Hippocampal formation (tissue), 2 donors: Measurements from ENCODE around the gene SLC39A13.
A peak's percentile ranks its signal among the peaks of the same experiment; 100 is the strongest.

Experiments used
- DNase-seq, 2 donors: peaks; one replicate each; lab custom pipeline; 2025; lab: John Stamatoyannopoulos, UW

SLC39A13 gene

DNA sequence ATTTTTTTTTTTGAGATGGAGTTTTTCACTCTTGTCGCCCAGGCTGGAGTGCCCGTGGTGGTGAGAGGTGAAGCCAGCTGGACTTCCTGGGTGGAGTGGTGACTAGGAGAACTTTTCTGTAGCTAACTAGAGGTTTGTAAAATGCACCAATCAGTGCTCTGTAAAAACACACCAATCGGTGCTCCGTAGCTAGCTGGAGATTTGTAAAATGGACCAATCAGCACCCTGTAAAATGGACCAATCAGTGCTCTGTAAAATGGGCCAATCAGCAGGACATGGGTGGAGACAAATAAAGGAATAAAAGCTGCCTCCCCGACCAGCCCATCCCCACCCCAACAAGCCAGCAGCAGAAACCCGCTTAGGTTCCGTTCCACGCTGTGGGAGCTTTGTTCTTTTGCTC is 45.0 kb downstream of the SLC39A13 start:
- no peak for DNase-seq

DNA sequence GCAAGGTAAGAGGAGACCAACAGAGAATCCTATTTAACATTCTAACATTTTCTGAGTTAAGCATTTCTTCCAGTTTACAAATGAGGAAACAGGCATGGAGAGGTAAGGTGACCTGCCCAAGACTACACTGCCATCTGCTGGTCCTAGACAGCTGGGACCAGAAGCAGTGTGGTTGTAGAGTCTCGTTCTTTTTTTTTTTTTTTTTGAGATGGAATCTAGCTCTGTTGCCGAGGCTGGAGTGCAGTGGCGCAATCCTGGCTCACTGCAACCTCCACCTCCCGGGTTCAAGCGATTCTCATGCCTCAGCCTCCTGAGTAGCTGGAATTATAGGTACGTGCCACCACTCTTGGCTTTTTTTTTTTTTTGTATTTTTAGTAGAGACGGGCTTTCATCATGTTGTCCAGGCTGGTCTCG is 45.9 kb downstream of the SLC39A13 start:
- peak; percentile 52 to 75 for DNase-seq

DNA sequence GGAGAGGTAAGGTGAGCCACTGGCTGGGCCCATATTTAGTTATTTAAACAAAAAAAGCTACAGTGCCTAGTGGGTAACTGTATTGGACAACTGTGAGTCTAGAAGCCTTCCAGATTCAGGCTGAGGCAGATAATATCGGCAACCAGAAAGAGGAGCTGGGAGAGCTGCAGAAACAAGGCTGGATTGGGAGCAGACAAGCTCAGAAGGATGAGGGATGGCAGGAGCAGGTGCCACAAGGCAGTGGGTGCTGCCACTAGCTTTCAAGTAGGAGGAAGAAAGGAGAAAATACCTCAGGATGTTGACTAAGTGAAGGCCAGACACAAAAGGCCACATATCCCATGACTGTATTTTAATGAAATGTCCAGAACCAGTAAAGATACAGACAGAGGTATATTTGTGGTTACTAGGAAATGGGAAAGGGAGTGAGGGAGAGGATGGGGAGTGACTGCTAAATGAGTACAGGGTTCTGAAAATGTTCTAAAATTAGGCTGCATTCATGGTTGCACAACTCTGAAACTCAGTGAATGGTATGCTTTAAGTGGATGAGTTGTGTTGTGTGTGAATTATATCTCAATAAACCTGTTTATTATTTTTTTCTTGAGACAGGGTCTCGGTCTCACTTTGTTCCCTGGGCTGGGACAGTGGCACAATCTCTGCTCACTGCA is 52.3 kb downstream of the SLC39A13 start:
- no peak for DNase-seq

DNA sequence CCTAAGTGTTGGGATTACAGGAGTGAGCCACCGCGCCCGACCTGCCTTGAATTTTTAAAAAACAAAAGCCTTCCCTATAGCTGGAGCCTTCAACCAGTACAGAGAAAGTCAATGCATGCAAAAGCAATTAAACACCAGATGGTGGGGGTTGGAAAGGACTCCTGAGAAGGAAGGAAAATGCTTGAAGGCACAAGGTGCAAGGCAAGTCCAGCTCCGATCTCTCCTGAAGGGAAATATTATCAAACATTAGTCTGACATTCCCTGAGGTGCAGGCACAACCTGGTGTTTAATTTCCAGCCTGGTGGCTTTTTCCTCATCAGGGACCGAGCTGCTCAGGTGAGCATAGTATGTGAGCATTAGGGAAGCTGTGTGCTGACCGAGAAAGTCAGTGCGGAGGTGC is 53.5 kb downstream of the SLC39A13 start:
- no peak for DNase-seq

DNA sequence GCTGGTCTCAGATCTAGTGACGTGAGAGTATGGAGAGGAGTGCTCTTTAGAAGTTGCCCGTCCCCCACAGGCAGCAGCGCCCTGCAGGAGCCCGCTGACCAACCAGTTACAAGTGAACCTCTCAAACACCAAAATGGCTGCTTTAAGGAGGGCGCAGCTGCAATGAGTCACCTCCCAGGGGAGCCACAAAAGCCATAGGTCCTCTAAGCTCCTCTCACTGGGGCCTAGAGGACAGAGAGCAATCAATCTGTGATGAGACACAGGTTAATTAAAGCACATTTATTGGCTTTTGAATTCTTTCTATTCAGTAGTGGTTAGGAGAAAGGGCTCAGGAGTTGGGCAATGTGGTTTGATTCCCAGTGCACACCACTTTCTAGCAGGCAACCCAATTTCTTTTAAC is 56.1 kb downstream of the SLC39A13 start:
- DNase-seq = no peak
